GM13976 (cell line): ENCODE results near the gene AKT1S1.

Experiments
- DNase-seq: peaks from one replicate; pipeline ENCODE4 v3.0.0; 2012; ENCODE audit warnings: low spot score
- in situ Hi-C: fragments of 300-500 bp; cut with MboI; formaldehyde crosslinking; loops from one replicate; pipeline ENCODE4 v1.12.0; 2022; ENCODE audit warnings: low sequenced_read_pairs, mixed read lengths, inconsistent platforms; ENCODE audit not compliant: unreplicated experiment
- TF ChIP-seq, protein P1 (sequence below): IDR thresholded peaks from 2 replicates; pipeline ENCODE4 v1.5.1; 2012; ENCODE audit warnings: borderline replicate concordance, mild to moderate bottlenecking; ENCODE audit not compliant: insufficient read depth; ENCODE audit errors: extremely low read depth, missing control alignments, control extremely low read depth

Gene AKT1S1

DNA sequence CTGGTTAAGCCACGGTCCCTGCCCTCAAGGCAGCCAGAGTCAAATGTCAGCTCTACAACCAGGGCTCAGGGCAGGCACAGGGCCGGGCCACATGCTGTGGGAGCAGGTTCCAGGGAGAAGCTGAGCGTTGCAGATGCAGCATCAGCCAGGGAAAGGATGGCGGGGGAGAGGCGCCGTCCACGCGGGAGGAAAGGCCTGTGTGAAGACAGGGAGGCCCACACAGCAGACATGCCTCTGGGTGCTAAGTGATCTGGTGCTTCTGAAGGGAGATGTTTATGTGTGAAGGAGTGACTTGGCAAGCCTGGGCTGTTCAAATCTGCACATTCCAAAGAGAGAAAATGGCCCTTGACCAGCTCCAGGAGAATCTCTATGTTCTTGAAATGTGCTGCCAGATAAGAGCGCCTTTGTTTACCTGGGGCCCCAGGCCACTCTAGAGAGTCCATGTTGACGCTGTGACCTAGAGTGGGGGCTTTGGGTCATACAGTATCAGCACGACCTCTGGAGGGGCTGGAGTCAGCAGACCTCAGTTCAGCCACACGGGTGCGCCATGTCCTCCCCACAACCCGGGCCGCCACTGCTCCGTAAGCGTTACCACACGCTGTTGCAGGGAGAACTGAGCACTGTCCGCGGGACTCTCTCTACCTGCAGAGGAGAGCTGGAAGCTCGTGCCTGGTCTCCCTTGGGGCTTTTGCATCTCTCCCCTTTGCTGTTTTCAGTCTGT is 36.0 kb upstream of the AKT1S1 start:
- no peak for DNase-seq
- in situ Hi-C loops = no loop called here
- TF ChIP-seq, protein P1, sequence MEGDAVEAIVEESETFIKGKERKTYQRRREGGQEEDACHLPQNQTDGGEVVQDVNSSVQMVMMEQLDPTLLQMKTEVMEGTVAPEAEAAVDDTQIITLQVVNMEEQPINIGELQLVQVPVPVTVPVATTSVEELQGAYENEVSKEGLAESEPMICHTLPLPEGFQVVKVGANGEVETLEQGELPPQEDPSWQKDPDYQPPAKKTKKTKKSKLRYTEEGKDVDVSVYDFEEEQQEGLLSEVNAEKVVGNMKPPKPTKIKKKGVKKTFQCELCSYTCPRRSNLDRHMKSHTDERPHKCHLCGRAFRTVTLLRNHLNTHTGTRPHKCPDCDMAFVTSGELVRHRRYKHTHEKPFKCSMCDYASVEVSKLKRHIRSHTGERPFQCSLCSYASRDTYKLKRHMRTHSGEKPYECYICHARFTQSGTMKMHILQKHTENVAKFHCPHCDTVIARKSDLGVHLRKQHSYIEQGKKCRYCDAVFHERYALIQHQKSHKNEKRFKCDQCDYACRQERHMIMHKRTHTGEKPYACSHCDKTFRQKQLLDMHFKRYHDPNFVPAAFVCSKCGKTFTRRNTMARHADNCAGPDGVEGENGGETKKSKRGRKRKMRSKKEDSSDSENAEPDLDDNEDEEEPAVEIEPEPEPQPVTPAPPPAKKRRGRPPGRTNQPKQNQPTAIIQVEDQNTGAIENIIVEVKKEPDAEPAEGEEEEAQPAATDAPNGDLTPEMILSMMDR = peak; percentile 28

DNA sequence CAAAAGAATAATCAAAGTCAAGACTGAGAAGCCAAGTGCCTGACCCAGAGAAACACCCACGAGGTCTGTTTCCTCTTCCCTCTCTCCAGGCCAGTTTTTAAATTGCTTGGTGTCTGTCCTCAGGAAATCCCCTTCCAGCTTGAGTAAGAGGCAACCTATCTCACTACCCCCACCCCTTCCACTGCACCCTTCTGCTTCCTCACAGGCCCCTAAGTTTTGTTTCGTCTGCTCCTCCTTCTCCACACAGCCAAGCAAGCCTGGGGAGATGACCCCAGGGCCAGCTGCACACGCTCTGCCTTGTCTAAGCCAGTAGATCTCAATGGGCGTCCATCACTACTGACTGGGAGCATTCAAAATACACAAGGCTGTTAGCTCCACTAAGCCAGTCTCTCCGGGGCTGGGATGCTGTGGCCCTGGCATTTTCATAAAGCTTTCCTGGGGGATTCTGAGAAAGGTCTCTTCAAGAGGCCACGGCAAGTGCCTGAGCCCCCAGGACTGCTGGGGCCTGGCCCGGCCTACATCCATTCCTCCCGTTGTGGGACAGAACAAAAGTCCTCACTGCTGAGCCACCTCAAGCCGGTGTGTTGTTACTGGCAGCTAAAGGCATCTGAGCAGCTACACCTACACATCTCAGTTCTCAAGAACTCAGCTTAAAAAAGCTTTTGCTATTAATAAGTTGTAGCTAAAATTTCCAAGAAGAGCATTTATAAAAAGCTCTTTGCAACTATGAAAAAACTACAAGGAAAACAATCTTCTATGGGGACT is 34.4 kb upstream of the AKT1S1 start:
- in situ Hi-C loops = no loop called here
- peak; percentile 83 for DNase-seq
- TF ChIP-seq, protein P1 = no peak

DNA sequence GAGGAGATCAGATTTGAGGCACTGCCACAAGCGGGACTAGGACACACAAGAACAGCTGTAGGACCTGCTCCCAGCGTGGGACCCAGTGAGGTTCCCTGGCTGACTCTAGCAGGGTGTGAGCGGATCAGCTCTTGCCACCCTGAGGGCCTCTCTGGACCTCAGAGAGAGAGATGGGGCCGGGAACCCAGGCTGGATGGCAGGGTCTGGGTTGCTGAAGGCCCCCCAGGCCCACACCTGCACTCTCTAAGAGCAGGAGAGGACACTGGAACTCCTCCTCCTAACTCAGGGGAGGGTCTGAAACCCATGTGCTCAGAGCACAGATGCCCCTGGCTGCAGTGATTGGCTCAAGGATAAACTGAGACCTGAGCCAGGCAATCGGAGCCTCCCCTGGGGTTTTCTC is 33.0 kb upstream of the AKT1S1 start:
- TF ChIP-seq, protein P1 = no peak
- in situ Hi-C loops = no loop called here
- DNase-seq = no peak

DNA sequence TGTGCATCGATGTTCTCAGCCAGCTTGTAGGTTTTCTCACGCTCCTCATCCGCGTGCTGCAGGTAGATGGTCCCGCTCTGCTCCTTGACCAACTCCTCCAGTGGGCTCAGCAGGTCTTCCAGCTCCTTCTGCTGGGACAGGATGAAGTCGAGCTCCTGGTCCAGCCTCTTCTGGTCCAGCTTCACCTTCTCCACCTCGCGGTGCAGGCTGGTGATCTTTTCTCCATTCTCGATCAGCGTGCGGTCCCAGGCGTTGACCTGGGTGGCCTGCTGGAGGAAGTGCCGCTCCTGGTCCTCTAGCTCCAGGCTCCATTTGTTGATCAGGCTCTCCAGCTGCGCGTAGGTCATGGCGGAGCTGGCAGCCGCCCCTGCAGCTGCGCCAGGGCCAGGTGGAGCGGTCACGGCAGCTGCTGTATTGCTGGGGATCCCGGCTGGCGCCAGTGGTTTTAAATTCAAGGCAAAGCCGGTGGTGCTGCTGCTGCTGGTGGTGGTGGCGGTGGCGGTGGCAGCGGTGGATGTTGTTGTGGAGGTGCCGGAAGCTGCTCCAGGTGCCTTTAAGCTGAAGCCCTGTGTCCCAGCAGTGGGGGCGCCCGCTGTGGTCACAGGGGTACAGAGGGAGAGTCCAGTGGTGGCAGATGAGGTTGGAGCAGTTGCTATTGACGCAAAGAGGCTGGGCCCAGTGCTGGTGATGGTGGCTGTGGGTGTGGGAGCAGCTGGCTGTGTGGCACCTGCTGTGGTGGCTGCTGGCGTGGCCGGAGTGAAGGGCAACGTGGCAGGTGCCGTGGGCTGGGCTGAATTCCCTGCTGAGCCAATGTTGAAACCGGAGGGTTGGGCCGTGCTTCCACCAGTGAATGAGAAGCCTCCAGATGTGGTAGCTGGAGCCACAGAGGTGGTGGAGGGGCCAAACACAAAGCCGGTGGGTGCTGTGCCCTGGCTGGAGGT is 31.6 kb upstream of the AKT1S1 start:
- TF ChIP-seq, protein P1 = no peak
- in situ Hi-C loops = no loop called here

DNA sequence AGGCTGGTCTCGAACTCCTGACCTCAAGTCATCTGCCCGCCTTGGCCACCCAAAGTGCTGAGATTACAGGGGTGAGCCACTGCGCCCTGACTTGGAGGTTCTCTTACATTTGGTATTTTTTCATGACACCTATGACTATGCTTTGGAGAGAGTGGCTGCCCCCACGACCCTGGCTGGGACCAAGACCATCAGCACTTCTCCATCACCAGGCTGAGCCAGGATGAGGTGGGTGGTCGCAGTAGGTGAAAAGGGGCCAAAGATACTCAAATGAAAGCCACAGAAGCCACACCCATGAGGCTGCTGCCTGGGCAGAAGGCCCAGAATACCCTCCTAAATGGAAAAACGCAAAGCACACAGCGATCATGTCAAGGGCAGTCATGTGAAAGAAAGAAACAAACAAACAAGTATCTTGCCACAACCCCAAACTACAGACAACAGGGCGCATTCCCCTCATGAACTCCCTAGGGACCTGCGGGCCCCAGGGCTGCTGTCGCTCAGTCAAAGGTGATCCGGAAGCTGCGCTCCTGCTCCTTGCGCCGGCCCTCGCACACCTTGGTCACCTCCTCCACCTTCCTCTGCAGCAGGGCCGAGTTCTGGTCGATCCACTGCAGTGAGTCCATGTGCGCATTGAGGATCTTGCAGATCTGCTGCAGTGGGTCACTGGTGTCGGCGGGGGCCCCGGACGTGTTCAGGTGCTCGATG is 30.7 kb upstream of the AKT1S1 start:
- in situ Hi-C loops = no loop called here
- DNase-seq = no peak
- TF ChIP-seq, protein P1 = no peak

More for the DNA sequence above, 31.6 kb upstream of the AKT1S1 start:
- DNase-seq = no peak

DNA sequence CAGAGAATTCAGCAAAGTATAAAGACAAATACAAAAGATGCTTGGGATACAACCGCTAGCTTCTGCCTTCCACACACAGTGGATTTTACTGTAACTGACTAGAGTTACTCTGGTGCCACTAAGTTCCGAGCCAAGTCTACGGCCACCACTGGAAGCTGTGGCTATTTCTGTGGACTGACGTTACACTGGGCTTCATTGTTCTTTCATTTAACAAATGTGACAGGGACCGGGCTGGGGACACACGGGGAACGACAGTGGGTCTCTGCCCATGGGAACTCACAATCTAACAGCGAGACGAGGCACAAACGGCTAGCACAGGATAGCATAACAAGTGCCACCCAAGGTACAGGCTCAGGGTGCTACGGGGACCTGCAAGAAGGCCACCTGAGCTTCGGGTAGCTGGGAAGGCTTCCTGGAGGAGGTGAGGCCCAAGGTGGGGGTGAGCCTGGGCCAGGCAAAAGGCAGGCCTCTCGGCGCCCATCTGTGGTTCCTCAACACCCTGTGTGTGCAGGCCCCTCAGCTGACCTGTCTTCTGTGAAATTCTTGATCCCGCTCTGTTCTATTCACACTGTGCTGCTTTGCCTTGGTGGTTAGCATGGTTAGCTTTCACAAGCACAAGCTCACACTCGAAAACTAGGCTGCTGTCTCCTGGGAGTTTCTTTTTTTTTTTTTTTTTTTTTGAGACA is 29.9 kb upstream of the AKT1S1 start:
- in situ Hi-C loops = no loop called here
- TF ChIP-seq, protein P1 = no peak
- DNase-seq = no peak
